BJ (cell line): Measurements from ENCODE around the gene NLK. TPM values are rescaled to one million over a fixed set of nuclear protein-coding genes. Genes with fewer than 3 reads are reported as not detected.
"Not testable (repeated sequence)": the region's sequence is repeated elsewhere in the genome, so short reads cannot be mapped to it uniquely, and the experiment has no call there.

ENCODE experiments used
- CTCF ChIA-PET: fragments of 350-600 bp; formaldehyde crosslinking; extraction: SDS; loops from one replicate; lab custom pipeline; 2021; ENCODE audit warnings: antibody characterized with exemption, inconsistent platforms; lab: Yijun Ruan, JAX
- POLR2A ChIA-PET: fragments of 300-600 bp; sonication (Branson Sonifier 250); formaldehyde crosslinking; extraction: SDS; loops from one replicate; lab custom pipeline; 2021; ENCODE audit warnings: antibody characterized with exemption; lab: Charles Lee
- DNase-seq: peaks from one replicate; pipeline ENCODE4 v3.0.0-alpha.2; 2011; ENCODE audit warnings: low read depth
- H3K27me3 ChIP-seq: 2 replicates; pipeline ENCODE4 v1.6.0; 2011; ENCODE audit warnings: low read length; ENCODE audit not compliant: control insufficient read depth, insufficient read depth
- H3K36me3 ChIP-seq: 2 replicates; pipeline ENCODE4 v1.5.1; 2011; ENCODE audit warnings: low read length; ENCODE audit not compliant: control insufficient read depth, insufficient read depth
- H3K4me3 ChIP-seq: 2 replicates; pipeline ENCODE4 v1.5.1; 2011; ENCODE audit warnings: low read depth, mild to moderate bottlenecking, control low read depth, low read length
- polyA plus RNA-seq: library from polyadenylated mRNA; depleted of rRNA; stranded (reverse); fragments of >200 nt; gene quantifications from 2 replicates; pipeline ENCODE4 v1.2.3, GENCODE V29; 2011
- TF ChIP-seq, protein P1 (sequence below): IDR thresholded peaks from 2 replicates; pipeline ENCODE4 v1.5.1; 2011; ENCODE audit warnings: low read depth, mild to moderate bottlenecking, control low read depth, inconsistent platforms, low read length, moderate library complexity; ENCODE audit not compliant: insufficient read depth

Gene NLK
- polyA plus RNA-seq, 1 experiment: 16.5 TPM

DNA sequence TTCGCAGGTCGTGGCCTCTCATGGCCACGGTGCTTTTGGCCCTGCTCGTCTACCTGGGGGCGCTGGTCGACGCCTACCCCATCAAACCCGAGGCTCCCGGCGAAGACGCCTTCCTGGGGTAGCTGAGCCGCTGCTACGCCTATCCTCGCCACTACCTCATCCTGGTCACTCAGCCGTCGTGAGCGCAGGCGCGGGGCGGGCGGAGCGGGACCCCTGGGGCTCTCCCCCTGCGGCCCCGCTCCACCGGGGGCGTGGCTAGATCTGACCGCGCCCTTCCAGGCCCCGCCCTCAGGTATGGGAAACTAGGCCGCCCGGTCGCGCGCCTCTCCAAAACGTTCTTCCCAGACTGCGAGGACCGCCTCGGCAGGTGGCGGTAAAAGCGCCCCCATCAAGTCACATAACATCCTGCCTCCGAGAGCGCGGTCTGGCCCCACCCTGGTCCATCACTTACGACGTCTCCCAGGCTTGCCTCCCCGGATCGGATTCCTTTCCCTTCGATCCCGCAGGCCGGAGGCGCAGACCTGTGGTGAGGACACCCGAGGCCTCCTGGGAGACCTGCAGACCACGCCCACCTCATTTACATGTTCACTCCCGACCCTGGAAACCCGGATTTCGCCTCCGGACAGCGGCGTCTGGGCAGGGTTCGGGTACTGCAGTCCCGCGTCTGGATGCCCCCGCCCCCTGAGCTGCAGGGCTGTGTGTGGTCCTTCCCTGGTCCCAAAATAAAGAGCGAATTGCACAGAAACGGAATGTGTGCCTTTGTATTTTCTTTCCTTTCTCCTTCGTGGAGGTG lies 185.0 kb downstream of the NLK start:
- ChIA-PET POLR2A (no interaction called here), CTCF (no interaction called here)
- Histone ChIP-seq H3K4me3 (peak overlapping the region; percentile 38), H3K36me3 (no peaks in the 10 kb centered on the region), H3K27me3 (no peaks in the 10 kb centered on the region; the same call in 1 of the 2 replicates)
- DNase-seq: no peak
- TF ChIP-seq, protein P1, sequence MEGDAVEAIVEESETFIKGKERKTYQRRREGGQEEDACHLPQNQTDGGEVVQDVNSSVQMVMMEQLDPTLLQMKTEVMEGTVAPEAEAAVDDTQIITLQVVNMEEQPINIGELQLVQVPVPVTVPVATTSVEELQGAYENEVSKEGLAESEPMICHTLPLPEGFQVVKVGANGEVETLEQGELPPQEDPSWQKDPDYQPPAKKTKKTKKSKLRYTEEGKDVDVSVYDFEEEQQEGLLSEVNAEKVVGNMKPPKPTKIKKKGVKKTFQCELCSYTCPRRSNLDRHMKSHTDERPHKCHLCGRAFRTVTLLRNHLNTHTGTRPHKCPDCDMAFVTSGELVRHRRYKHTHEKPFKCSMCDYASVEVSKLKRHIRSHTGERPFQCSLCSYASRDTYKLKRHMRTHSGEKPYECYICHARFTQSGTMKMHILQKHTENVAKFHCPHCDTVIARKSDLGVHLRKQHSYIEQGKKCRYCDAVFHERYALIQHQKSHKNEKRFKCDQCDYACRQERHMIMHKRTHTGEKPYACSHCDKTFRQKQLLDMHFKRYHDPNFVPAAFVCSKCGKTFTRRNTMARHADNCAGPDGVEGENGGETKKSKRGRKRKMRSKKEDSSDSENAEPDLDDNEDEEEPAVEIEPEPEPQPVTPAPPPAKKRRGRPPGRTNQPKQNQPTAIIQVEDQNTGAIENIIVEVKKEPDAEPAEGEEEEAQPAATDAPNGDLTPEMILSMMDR: no peak

DNA sequence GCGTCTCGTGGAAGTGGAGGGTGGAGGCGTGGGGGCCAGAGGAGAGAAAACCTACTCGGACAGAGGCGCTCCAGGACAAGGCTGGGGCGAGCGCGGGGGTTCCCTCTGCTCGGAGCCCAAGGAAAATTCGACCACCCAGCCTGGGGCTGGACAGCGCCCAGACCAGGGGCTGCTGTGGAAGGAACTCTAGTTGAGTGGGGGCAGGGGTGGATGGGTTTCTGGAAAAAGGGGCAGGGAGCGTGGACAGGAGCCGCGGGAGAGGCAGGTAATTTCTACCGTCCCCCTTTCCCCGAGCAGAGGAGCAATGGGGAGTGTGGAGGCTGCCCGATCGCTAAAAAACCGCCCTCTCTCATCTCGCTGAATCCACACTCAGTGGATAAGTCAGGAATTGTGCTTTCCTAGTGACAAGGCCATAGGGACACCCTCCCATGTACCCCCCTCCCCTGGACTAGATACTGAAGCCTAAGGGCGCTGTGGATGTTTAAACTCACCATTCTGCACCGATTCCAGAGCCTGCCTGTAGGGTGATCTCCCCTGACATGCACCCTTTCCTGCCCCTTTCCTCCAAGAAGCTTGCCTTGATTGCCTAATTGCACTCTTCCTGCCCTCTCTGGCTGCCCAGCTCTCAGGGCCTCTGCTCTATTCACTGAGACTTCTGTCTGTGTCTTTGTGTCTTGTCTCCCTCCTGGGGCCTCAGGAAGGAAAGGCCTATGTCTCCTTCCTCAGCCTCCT lies 185.8 kb downstream of the NLK start:
- TF ChIP-seq, protein P1: peak; percentile 20; the same call in 1 of the 2 replicates
- DNase-seq: no peak
- H3K36me3 ChIP-seq: no peaks in the 10 kb centered on the region
- ChIA-PET CTCF (interaction anchor here (0.6 to 0.9 kb wide), 2 partner anchors 12 to 82 kb away, joined by 3 to 5 read pairs; no protein-coding TSS in a partner anchor), POLR2A (no interaction called here)
- no peaks in the 10 kb centered on the region; the same call in 1 of the 2 replicates for H3K27me3 ChIP-seq
- peak overlapping the region; percentile 38 for H3K4me3 ChIP-seq

GRCh38 chr17:28228986-28229729 lies 186.7 kb downstream of the NLK start:
- ChIA-PET CTCF (interaction anchor here (0.6 to 3.3 kb wide), 6 partner anchors 11 to 423 kb away, joined by 3 to 10 read pairs (median 4); no protein-coding TSS in a partner anchor), POLR2A (no interaction called here)
- Histone ChIP-seq H3K27me3 (no peaks in the 10 kb centered on the region; the same call in 1 of the 2 replicates), H3K4me3 (no peak overlapping the region), H3K36me3 (no peaks in the 10 kb centered on the region)
- TF ChIP-seq, protein P1: no peak
- no peak for DNase-seq

DNA sequence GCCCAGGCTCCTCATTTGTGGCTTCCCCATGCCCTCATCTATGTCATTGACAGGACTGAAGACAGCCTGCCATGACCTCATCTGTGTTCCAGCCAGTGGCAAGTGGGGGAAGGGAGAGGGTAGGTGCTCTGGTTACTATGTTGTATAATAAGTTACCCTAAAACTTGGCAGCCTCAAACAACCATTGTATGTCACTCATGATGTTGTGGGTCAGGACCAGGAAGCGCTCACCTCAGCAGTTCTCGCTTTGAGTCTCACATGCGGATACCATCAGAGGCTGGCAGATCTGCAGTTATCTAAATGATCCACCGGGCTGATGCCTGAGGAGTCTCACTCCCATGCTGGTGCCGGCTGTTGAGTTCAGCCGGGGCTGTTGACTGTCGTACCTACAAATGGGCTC lies 187.5 kb downstream of the NLK start:
- CTCF ChIA-PET: interaction anchor here (0.7 to 3.3 kb wide), 7 partner anchors 10 to 671 kb away, joined by 3 to 10 read pairs (median 4); partner anchors contain the start of genes IFT20 and TNFAIP1
- DNase-seq: no peak
- H3K27me3 ChIP-seq: peaks cover 2% of the 10 kb centered on the region

DNA sequence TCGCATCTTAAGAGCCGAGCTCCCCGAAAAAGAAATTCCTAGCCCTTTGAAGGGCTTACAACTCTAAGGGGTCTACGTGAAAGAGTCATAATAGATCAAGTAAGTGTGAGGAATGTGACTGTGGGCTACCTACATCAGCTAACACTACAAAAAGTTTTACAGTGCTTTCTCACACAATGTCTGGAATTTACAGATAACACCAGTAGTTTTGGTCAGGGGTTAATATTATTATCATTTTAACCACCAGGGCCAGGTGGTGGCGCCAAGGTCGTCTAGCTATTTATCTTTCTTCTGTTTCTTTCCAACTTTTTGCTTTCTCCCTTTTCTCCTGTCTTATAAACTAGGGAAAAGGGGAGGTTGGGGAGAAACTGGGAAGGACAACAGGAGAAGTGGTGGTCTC lies 188.1 kb downstream of the NLK start:
- not testable (repeated sequence) for H3K4me3 ChIP-seq, DNase-seq, H3K36me3 ChIP-seq, H3K27me3 ChIP-seq
- ChIA-PET CTCF (interaction anchor here (0.7 to 3.3 kb wide), 8 partner anchors 10 to 670 kb away, joined by 3 to 10 read pairs (median 4); partner anchors contain the start of genes IFT20 and TNFAIP1), POLR2A (interaction anchor here (0.6 kb wide), 1 partner anchor 105 kb away, joined by 3 read pairs; the partner anchor contains the start of gene TNFAIP1)

More for the DNA sequence above, 187.5 kb downstream of the NLK start:
- H3K4me3 ChIP-seq: no peak overlapping the region
- H3K36me3 ChIP-seq: no peaks in the 10 kb centered on the region
- TF ChIP-seq, protein P1: no peak
- POLR2A ChIA-PET: interaction anchor here (0.6 kb wide), 1 partner anchor 106 kb away, joined by 3 read pairs; the partner anchor contains the start of gene TNFAIP1

DNA sequence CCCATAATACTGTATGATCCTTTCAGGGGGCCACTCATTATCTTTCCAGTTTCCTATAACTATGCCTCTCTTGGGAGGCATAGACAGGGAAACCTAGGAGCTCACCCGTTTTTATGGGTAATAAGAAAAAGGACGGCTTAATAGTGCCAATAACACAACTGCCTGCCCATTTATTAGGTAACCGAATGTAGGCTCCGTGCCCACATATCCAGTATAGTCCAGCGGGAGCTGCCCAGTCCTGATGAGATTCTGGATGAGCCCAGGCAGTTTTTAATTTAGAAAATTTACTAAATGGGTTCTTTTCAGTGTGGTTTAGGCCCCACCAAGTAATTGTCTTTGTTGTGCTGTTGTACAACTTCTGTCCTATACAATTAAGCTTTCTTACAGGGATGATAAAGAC lies 189.1 kb downstream of the NLK start:
- H3K36me3 ChIP-seq, H3K27me3 ChIP-seq, H3K4me3 ChIP-seq, DNase-seq, POLR2A ChIA-PET: not testable (repeated sequence)
- CTCF ChIA-PET: interaction anchor here (0.6 to 3.3 kb wide), 11 partner anchors 9 to 472 kb away, joined by 3 to 10 read pairs (median 3); no protein-coding TSS in a partner anchor
